GM21717 (cell line): ENCODE data around the gene GIMAP8.

ENCODE experiments used
- ATAC-seq: cut with Tn5 transposase; IDR thresholded peaks from one replicate; pipeline ENCODE4 v1.9.1; 2021; ENCODE audit warnings: mild to moderate bottlenecking, moderate library complexity; ENCODE audit not compliant: unreplicated experiment

The GIMAP8 gene

GRCh38 chr7:150410680-150411346 is 39.6 kb upstream of the GIMAP8 start:
- ATAC-seq = no peak

- ATAC-seq = no peak
Measured at GRCh38 chr7:150411606-150412005, 38.8 kb upstream of the GIMAP8 start.

DNA sequence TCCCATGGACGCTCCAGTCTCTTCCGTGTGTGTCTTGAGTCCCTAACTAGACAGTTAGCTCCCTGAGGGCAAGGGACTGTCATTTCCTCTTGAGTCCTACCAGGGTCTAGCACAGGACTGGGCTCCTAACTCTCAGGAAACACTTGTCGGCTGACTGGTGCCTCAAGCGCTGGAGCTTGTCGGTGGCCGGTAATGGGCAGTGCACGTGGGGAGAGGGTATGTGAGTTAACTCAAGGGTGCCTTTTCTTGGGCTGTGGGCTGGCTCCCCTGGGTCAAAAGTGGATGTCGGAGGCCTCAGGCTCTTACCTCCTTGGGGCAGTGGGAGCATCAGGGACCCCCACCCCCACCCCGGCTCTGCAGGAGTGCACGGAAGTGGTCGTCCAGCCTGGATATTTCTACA is 38.4 kb upstream of the GIMAP8 start:
- ATAC-seq = no peak

GRCh38 chr7:150412518-150413488 is 37.6 kb upstream of the GIMAP8 start:
- no peak for ATAC-seq

DNA sequence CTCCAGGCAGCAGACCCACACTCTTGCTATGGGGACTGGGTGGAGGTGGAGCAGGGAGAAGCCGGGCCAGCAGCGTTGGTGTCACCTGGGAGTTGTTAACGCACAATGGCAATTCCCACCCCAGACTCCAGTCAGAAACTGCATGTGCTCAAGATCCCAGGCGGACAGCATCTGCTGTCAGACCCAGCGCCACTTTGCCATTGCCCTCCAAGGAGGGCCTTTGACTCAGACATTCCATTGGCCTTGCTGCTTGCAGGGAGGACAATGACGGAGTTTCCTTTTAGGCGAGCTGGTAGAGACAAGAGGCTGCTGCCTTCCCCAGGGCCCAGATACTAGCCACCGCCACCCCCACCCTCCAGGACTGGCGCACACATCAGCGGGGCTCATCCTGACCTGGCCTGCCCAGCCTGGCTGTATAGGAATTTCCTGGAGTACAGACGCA is 36.8 kb upstream of the GIMAP8 start:
- ATAC-seq = no peak

GRCh38 chr7:150415161-150416153 is 35.0 kb upstream of the GIMAP8 start:
- no peak for ATAC-seq

- no peak for ATAC-seq
Measured at GRCh38 chr7:150417239-150417638, 33.2 kb upstream of the GIMAP8 start.

DNA sequence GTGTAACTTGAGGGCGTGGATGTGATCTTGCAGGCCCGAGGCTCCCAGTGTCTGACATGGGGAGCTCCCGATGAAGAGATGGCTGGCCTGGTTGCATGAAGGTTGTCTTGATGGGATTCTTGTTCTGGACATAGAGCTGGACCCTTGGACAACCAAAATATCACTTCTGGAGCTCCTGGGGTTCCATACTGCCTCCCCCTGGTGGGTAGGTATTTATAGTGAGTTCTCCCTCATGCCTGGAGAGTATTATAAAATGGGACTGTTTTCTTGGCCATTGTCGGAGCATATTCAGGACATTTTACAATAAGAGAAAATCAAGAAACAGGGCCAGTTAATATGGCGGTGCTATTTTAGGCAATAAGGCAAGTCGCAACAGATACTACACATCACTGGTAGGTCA is 32.6 kb upstream of the GIMAP8 start:
- no peak for ATAC-seq

DNA sequence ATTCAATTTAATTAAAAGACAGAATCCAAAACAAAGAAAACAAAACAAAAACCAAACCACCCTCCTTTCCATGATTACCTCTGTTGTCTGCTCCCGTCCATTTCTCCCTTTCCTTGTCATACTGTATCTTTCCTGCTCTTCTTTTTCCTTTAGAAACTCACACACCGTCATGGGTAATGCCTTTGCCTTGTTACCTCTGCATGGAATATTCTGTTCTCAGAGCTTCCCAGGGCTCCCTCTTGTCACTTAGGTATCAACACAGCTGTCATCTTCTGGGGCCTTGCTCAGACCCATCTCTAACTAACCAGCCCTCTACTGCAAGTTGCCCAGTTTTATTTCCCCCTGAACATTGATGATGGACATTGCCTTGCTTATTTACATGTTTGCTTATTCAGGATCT is 30.2 kb upstream of the GIMAP8 start:
- ATAC-seq = no peak

DNA sequence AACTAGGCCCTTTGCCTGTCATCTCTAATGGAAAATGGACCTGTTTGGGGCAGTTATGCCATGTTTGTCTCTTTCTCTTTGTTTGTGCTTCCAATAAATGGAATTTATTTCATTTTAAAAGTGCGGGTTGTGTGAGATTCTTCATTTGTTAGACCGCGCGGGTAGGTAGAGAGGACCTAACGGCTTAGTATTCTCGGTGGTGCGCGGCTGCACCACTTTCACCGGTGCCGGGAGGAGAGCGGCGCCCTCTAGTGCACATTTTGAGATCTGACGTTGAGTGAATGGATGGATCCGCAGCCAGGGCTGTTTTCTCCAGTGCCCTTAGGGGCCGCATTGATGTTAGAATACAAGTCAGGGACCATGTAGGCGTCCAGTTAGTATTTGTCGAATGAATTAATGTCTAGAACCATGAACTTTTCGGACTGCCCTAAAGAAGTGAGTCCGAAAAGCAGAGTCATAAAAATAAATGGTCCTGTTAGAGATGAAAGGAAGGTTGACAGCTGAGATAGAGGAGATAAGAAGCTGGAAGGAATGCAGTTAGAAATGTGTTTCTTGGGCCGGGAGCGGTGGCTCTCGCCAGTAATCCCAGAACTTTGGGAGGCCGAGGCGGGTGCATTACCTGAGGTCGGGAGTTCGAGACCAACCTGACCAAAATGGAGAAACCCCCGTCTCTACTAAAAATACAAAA is 29.3 kb upstream of the GIMAP8 start:
- peak; percentile 94 for ATAC-seq

- ATAC-seq = no peak
Measured at GRCh38 chr7:150421831-150422230, 28.6 kb upstream of the GIMAP8 start.

- ATAC-seq = no peak
Measured at GRCh38 chr7:150425670-150426069, 24.8 kb upstream of the GIMAP8 start.

GRCh38 chr7:150428671-150429451 is 21.6 kb upstream of the GIMAP8 start:
- no peak for ATAC-seq

DNA sequence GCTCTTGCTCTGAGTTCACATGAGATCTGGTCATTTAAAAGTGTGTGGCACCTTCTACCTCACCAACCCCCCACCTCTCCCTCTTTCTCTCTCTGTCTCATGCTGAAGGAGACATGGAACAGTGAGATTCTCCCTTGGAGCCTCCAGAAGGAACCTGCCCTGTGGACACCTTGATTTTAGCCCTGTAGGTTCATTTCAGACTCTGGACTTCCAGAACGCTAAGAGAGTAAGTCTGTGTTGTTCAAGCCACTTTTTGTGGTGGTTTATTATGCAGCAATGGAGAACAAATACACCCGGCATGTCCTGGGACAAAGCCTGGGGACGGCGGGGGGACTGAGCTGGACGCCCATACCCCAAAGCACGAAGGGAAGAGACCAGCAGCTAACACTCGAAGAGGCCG is 20.7 kb upstream of the GIMAP8 start:
- no peak for ATAC-seq

- no peak for ATAC-seq
Measured at GRCh38 chr7:150430465-150431085, 19.9 kb upstream of the GIMAP8 start.

DNA sequence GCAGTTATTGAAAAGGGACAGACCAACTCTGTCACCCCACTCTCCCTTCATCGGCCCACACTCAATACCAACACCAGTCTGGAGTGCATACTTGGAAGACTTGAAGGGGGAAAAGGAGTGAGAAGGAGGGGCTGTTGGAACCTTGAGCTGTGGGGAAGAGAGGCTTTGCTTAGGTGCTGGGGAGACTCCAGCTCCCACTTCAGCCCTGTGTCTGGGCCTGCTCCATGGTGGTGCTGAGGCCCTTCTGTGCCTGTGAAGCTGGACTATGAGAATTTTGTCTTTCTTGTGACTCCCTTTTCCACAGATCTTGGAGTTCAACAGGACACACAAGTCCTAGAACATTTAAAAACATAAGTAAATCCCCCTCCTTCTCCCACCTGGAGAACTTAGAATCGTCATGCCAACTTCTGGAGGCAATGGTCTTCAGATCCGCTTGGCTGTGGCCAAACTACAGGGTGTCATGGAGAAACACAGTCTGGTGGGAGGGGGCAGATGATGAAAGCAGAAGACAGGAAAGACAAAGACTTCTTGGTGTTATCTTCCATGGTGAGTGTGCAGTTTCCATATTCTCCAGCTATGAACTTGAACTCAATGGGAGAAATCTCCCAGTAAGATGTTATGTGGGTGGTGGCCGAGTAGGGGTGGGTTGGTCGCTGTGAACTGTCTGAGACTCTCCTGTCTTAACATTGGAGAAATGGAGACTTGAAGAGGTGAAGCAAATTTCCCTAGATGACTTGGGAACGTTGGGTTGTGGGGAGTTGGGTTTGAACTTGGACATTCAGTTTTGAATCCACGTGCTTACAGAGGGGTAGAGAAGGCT is 18.4 kb upstream of the GIMAP8 start:
- no peak for ATAC-seq

DNA sequence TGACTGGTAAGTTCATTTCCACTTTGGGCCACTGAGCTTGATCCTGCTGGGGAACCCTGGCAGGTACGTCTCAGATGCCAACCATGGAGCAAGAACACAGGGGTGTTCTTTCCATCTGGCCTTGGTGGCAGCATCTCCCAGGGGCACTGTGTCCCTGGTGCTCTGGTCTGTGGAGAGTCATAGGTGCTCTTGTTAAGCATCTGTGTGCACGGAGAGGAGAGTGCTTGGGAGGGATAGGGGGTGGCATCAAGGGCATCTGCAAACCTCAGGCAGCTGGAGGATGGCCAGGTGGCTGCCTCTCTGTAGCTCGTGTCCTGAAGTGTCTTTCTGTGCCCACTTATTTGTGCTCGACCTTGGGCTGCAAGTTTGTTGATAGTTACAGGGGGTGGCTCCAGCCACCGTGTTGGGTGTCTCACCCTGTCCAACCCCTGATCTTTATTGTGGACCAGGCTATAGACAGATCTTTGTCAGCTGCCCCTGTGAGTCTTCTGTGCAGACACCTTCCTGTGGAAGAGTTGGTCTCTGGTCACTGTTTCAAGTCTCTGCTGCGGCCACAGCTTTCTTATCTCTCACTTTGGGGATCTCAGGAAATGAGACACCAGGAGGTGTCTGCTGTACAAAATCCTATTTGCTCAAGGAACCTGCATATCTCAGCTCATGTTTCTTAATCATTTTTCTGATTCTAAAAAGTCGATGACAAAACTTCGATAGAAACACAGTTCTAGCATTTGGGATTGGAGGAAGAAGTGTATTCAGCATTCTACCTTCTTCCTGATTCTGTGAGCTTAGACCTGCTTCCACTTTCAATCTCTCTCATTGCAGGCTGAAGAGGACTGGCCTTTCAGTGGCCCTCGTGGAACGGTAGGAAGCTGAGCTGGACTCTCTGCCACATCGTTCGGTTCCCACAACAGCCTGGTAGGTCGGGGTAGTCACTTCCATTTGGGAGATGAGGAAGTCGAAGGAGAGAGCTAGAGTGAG is 17.2 kb upstream of the GIMAP8 start:
- peak; percentile 31 for ATAC-seq
